HG02798 (cell line): Measurements from ENCODE around the gene RGCC.
"Not testable (repeated sequence)": the region's sequence is repeated elsewhere in the genome, so short reads cannot be mapped to it uniquely, and the experiment has no call there.

Experiments used
- ATAC-seq: cut with Tn5 transposase; IDR thresholded peaks from one replicate; pipeline ENCODE4 v1.9.1; 2021; ENCODE audit warnings: mild to moderate bottlenecking; ENCODE audit not compliant: unreplicated experiment, poor library complexity

RGCC gene, protein sequence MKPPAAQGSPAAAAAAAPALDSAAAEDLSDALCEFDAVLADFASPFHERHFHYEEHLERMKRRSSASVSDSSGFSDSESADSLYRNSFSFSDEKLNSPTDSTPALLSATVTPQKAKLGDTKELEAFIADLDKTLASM

DNA sequence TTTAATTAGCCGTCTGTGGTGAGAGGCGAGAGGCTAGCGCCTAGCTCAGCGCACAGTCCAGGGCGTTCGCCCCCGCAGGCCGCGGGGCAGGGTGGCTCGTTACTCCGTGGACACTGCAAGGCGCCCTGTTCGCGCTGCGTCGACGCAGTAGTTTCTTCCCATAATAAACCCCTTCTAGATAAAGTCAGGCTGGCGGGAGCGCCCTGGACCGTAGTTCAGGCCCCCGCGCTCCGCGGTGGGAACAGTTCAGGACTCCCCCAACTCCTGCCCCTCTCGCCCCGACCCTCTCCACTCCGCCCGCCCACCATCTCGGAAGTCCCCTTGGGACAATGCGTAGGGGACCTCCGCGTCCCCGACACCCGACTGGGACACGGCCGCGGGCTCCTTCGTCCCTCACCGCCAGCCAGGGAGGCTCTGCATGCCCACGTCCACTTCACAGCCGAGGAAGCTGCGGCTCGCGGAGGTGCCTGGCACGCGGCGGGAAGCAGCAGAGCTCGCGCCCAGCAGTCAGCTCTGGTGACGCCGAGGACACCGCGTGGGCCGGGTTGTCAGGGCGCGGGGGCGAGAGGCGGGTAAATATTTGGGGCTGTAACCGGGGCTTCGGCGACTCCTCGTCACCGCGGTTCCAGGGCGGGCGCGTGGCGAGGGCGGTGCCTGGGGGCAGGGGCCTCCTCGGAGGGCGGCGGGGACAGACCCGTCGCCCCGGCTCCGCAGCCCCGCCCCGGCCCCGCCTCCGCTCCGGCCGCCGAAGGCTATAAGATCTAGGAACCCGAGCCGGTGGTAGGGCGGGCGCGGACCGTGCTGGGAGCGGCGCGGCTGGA is at the start of gene RGCC:
Gene RGCC, plus strand, starts transcription at position 783 of the 821 bp plus-strand sequence. CDS start 158 bp downstream, outside the sequence.
- peak; percentile 76 for ATAC-seq

DNA sequence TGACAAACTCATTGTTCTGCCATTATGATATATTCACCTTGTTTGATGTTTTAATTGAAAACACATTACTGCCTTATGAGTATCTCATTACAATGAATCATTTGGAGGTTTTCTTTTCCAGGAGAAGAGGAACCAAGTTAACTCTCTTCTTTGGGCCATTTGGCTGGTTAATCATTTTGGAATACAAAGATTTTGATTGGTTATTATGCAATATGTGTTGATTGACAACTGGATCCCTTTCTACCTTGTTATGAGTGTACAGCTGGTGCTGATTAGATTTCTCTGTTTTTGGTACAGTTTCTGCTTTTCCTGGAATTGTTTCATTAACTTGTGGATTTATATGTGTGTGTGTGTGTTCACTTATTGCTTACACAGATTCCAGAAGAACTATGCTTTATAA is 49.2 kb upstream of the RGCC start:
- ATAC-seq, result no peak

DNA sequence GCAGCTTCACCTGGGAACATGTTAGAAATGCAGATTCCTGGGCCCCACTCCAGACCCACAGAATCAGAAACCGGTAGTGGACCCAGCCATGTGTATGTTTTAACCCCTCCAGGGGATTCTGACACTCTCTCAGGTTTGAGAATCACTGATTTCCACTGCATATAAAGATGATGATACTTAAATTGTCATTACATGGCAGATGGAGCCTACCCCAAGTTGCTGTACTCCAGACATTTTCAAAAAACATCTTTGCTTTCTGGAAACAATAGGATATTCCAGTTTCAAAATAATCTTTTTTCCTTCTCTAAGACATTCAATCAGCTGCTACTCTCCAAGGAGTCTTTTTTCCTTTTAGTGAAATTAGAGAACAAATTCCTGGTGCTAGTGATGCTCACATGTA is 48.6 kb upstream of the RGCC start:
- no peak for ATAC-seq

DNA sequence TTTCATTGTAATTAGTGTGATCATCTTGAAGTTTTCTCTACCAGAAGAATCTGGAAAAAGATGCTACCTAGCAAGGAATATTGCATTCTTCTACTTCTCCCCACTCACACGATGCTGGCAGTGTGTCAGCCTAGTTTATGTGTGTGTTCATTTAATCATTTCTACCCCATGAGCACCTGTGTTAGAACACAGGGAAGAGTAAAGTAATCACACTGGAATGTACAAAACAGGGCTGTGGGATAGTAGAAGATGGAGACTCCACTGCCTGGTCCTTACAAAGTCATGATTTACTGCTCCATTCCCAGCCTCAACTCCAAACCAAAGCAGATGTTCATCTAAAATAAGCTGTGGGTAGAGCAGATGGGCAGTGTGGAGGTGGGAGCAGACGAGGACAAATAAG is 47.7 kb upstream of the RGCC start:
- no peak for ATAC-seq

DNA sequence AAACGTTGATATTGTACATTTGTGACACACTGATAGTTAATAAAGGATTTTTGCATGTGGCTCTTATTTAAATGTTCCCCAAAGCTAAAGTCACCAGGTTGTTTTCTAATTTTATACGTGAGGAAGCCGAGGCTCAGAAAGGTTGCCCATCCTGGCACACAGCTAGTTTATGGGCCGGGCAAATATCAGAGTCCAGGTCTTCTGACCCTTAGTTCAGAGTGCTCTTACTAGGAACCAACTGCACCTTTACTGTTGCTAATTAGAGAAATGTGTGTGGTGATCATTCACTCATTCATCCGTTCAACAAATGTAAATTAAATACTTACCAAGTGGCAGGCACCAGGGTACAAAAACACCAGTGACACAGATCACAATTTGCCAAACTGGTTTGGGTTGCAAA is 46.3 kb upstream of the RGCC start:
- ATAC-seq, result no peak

DNA sequence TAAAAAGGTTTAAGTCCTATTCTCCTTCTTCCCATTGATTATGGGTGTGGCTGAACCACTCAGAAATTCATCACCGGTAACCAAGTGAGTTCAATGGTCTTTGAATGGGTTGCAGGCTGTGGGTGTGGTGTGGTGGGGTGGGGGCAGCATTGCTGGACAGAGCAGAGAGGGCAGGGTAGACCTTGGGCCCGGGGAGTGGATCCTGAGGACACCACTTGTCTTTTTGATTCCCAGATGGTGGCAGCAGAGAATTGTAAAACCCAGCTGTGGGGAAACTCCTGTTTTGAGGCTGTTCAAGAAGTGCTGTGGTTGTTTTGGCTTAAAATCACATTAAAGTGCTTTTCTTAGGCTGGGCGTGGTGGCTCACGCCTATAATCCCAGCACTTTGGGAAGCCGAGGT is 45.8 kb upstream of the RGCC start:
- ATAC-seq, result no peak

DNA sequence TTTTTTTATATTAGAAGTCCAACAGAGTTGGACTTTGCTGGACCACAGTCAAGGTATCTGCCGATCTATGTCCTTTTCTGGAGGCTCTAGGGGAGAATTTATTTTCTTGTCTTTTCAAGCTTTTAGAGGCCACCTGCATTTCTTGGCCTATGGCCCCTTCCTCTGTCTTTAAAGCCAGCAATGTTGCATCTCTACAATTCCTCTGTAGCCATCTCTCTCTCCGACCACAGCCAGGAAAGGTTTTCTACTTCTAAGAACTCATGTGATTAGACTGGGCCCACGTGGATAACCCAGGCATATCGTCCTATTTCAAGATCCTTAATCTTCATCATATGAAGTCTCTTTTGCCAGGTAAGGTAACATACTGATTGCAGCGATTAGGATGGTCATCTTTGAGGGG is 43.5 kb upstream of the RGCC start:
- no peak for ATAC-seq

DNA sequence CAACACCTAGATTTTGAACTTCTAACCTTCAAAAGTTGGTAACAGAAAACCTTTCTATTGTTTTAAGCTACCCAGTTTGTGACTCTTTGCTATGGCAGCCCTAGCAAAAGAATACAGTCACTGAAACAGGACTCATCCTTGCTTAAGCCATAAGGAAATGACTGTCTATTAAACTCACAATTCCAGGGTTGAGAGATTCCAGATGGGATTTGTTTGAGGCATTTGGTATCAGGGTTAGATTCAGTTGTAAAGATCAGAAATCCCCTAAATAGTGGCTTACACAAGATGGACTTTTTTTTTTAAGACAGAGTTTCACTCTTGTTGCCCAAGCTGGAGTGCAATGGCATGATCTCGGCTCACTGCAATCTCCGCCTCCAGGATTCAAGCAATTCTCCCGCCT is 41.1 kb upstream of the RGCC start:
- ATAC-seq, result no peak

DNA sequence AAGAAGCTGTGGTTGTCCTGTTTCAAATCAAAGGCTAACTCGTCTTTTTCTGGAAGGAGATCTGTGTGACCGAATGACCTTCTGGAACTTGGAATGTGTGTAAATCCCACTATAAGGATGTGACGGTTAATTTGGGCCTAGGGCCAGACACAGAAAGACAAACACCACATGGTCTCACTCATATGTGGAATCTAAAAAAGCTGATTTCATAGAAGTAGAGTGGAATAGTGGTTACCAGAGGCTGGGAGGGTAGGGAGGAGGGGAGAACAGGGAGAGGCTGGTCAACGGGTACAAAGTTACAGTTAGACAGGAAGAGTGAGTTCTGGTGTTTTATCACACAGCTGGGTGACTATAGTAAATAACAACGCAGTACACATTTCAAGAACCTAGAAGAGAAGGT is 39.3 kb upstream of the RGCC start:
- no peak for ATAC-seq

DNA sequence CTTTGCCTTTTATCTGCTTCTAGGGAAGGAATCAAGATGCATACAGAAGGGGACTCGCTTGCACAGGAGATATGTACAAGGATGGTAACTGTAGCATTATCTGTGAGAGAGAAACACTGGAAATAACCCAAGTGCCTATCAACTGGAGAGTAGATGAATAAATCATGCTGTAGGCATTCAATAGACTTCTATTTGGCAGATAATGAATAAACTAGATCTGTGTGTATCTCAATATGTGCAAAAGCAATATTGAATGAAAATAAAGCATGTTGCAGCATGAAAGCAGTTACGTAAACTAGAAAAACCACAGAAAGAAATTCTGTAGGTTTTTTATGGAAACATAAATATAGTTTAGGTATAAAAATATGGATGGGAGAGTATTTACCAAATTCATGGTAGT is 38.6 kb upstream of the RGCC start:
- ATAC-seq, result no peak

DNA sequence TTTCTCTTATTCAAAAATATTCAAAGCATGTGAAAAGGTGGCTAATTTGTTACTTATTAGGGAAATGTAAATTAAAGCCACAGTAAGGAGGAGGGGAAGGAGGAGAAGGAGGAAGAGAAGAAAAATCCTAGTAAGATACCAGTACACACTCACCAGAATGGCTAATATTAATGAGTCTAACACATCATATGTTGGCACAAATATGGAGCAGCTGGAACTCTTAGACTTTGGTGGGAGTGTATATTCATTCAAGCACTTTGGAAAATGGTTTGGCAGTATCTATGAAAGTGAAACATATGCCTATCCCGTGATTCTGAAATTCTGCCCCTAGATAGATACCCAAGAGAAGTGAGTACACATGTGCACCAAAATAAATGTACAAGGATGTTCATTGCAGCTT is 38.1 kb upstream of the RGCC start:
- no peak for ATAC-seq

DNA sequence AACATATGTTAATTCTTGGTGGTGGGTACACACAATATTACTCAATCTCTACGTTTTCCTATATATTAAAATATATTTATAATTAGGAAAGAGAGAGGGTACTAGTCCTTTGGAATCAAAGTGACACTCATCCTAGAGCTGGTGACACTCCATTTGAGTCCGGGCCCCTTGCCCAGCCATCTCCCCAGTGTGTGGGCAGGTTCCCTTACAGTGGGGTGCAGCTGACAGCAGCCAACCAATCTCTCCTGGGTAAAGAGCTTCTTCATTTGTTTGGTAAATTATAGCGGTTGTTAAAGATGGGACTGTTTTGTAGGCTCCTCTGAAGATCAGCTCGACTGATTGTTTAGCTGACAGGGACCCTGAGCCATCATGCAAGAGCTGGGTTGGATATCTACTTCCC is 37.2 kb upstream of the RGCC start:
- ATAC-seq, result no peak

DNA sequence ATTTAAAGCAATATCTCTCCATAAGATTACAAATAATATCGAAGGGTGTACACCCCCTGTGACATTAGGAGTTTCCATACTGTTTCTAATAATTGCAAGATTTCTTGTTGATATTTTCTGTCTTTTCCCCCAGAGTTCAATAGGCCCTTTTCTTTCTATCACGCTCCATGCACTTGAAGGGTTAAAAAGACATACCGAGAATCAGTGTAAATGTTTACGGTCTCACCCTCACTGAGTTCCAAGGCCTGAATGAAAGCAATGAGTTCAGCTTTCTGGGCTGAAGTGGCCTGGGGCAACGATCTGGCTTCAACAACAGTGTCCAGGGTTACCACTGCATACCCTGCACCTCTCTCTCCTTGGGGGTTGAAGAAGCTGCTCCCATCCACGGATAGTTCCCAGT is 36.0 kb upstream of the RGCC start:
- not testable (repeated sequence) for ATAC-seq

DNA sequence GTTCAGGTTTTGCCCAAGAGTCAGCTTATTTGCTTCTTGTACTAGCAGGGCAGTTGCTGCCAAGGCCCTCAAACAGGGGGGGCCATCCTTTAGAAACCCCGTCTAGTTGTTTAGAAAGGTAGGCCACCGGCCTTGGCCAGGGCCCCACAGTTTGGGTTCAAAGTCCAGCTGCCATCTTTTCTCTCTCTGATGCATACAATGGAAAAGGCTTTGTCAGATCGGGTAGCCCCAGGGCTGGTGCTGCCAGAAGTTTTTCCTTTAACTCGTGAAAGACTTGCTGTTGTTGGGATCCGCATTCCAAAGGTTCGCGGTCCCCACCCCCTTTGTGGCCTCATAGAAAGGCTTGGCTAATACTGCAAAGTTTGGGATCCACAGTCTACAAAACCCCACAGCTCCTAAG is 35.4 kb upstream of the RGCC start:
- ATAC-seq, result not testable (repeated sequence)

DNA sequence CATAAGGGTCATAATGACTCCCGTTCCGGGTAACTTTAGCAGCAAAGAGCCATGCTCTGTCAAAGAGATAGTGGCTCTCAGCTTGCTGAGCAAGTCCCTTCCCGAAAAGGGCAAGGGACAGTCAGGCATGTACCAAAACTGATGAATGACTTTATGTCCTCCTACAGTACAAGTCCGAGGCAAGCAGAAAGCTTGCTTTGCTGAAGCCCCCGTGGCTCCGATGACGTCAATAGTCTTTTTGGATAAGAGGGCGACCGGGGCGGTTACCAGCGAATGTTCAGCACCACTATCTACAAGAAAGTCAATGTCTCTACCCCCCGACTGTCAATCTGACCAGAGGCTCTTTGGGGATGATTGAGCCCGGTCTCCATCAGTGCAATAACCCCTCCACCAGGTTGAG is 34.1 kb upstream of the RGCC start:
- ATAC-seq, result not testable (repeated sequence)

DNA sequence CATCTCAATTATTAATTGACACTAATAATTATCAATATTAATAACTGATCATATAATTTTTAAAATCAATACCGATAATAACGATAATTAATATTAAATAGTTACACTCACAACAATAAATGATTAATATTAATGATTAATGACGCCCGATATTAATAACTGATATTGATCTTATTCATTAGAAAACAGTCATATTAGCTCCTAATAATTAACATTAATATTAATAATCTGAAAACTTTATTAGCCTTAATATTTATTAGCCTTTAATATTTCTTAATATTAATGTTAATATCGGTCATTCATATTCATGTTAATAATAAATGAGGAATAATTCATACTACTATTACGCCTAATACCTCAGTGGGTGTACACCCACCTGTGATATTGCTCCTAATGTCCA is 32.7 kb upstream of the RGCC start:
- ATAC-seq, result not testable (repeated sequence)

DNA sequence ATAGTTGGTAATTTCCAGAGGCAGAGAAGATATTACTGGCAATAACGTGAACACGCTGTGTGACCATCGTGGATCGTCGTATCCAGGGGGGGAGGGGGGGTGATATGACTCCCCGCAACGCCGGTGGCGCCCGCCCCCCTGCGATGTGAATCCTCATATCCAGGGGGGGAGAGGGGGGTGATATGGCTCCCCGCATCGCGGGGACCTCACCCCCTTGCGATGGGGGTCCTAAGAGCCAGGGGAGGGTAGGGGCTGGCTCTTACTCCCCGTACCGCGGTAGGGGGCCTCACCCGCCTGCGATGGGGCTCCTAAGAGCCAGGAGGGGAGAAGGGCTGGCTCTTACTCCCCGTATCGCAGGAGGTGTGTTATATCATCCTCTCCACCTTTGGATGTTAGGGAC is 31.3 kb upstream of the RGCC start:
- ATAC-seq, result no peak

DNA sequence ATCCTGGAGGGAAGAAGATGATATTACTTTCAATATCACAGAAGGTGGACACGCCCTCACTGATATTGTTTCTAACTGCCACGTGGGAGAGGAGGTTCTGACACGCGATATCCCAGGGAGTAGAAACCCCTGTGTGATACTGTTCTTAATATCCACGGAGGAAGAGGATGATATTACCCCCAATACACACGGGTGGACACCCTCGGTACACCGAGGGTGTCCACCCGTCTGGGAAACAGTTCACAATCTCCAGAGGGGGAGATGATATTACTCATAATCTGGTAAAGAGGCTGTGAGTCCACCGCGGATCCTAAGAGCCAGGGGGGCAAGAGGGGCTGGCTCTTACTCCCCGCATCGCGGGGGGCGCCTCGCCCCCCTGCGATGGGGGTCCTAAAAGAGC is 29.7 kb upstream of the RGCC start:
- no peak for ATAC-seq

DNA sequence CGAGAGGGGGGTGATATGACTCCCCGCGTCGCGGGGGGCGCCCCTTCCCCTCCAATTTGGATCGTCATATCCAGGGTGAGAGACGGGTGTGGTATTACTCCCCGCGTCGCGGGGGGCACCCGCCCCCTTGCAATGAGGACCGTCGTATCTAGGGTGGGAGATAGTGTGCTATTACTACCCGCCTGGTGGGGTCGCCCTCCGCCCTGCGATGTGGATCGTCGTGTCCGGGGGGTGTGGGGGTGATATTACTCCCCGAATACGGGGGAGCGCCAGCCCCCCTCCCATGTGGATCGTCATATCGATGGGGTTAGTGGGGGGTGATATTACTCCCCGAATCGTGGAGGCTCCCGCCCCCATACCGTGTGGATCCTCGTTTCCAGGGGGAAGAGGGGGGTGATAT is 29.2 kb upstream of the RGCC start:
- ATAC-seq, result no peak

DNA sequence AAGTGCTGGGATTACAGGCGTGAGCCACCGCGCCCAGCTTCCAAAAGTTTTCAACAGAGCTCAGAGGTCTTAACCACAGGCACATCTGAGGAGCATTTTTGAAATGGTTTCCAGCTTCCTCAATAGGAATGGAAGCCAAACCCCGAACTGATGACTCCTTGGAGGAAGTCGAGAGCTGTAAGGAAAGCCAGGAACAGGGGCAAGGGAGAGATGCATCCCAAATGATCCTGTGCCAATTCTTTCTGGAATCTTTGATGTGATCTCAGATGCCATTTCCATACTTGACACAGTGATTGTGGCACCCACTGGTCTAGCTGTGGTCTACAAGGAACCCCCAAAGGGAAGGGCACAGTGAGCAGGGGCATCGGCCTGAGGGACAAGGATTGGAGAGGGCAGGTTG is 23.3 kb upstream of the RGCC start:
- not testable (repeated sequence) for ATAC-seq

DNA sequence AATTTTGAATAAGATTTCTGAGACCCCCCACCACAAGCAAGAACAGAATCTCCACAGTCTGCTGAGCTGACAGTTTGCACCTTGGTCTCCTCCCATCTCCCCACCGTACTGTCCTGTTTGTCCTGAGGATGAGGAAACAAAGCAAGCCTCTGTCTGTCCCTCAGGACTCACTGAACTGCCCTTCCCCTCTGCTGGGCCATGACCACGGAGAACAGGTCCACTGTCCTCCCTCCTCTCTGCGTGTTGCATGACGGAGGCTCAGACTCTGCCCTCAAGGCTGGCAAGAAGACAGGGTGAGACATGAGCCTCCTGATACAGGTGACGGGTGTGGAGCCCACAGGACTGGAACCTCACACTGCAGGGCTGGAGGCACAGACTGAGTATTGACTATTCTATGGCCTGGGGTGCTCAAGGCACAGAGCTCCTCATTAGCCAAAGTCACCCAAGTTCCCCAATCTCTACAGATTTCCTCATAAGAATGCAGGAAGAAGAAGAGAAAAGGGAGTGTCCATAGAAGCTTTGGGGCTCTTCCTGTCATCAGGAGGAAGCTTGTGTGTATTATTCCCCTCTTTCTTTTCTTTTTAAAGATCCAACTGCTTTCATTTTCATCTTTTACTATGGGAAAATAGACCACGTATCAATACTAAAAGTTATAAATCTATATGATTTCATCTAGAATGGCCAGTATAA is 22.4 kb upstream of the RGCC start:
- no peak for ATAC-seq

DNA sequence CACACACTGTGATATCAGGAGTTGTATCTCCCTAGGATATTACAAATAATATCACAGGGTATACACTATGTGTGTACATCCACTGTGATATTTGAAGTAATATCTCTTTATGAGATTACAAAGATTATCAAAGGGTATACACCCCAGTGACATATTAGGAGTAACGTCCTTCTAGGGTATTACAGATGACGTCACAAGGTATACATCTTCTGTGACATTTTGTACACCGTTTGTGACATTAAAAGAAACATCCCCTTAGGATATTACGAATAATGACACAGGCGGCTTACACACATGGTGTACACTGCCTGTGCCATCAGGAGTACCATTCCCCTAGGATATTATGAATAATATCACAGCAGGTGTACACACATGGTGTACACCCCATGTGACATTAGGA is 13.4 kb upstream of the RGCC start:
- no peak for ATAC-seq
